Liver (tissue), 3 donors: ENCODE results near the gene SPTB.

ENCODE experiments used
- ATF3 ChIP-seq: IDR thresholded peaks from 2 replicates; pipeline ENCODE4 v1.6.1; 2016; ENCODE audit warnings: antibody characterized with exemption
- EGR1 ChIP-seq, 2 donors: IDR thresholded peaks; 2 replicates each; pipeline ENCODE4 v1.6.1; 2016 to 2018; ENCODE audit warnings: antibody characterized with exemption in 2 of 2, low read depth in 2 of 2
- FOXA2 ChIP-seq: IDR thresholded peaks from 2 replicates; pipeline ENCODE4 v1.6.1; 2016; ENCODE audit warnings: antibody characterized with exemption
- GABPA ChIP-seq, 2 donors: IDR thresholded peaks in 1 of 2; conservative IDR thresholded peaks in 1 of 2; 2 replicates each; pipeline ENCODE4 v1.6.1; 2016; ENCODE audit warnings: antibody characterized with exemption in 2 of 2, mild to moderate bottlenecking in 1 of 2, moderate library complexity in 1 of 2
- HNF4G ChIP-seq: IDR thresholded peaks from 2 replicates; pipeline ENCODE4 v1.6.1; 2016; ENCODE audit warnings: antibody characterized with exemption
- JUND ChIP-seq, 2 donors: IDR thresholded peaks; 2 replicates each; pipeline ENCODE4 v1.6.1; 2016; ENCODE audit warnings: antibody characterized with exemption in 2 of 2
- MAX ChIP-seq: IDR thresholded peaks from 2 replicates; pipeline ENCODE4 v1.6.1; 2016; ENCODE audit warnings: antibody characterized with exemption
- RAD21 ChIP-seq, 2 donors: IDR thresholded peaks; 2 replicates each; pipeline ENCODE4 v1.6.1; 2016; ENCODE audit warnings: antibody characterized with exemption in 2 of 2, mild to moderate bottlenecking in 2 of 2
- RXRA ChIP-seq, 2 donors: IDR thresholded peaks; 2 replicates each; pipeline ENCODE4 v1.6.1; 2017 to 2018; ENCODE audit warnings: antibody characterized with exemption in 2 of 2, mild to moderate bottlenecking in 1 of 2
- SP1 ChIP-seq: IDR thresholded peaks from 2 replicates; pipeline ENCODE4 v1.6.1; 2018; ENCODE audit warnings: antibody characterized with exemption, mild to moderate bottlenecking
- TAF1 ChIP-seq: conservative IDR thresholded peaks from 2 replicates; pipeline ENCODE4 v1.6.1; 2016; ENCODE audit warnings: antibody characterized with exemption, mild to moderate bottlenecking
- TF ChIP-seq, protein P1 (sequence below): fragments of 150-350 bp; IDR thresholded peaks from 2 replicates; pipeline ENCODE4 v1.5.1; 2017; ENCODE audit warnings: improper control_type of control experiment, low read depth, low read length; ENCODE audit not compliant: missing input control
- TF ChIP-seq, protein P2 (sequence below): IDR thresholded peaks from 2 replicates; pipeline ENCODE4 v1.6.1; 2016; ENCODE audit warnings: antibody characterized with exemption, mild to moderate bottlenecking
- donor health status: healthy.
- donor health status: healthy.

DNA sequence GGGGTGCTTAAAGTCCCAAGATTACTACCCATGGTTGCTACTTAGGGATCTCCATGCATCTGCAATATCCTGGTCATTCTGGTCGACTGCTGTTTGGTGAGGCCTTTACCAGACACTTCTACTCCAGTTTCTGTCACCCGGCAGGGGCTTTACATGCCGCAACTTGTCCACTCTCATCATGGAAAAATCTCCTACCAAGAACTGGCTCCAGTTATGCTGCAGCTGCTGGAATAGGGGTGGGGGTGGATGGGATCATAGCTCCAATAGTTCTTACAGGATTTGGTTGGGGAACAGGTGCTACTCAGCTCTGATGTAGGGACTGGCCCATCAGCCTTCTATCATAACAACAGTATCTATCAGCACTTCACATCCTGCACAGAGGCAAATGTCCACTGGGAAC is 51.6 kb downstream of the SPTB start:
- TF ChIP-seq, protein P1, sequence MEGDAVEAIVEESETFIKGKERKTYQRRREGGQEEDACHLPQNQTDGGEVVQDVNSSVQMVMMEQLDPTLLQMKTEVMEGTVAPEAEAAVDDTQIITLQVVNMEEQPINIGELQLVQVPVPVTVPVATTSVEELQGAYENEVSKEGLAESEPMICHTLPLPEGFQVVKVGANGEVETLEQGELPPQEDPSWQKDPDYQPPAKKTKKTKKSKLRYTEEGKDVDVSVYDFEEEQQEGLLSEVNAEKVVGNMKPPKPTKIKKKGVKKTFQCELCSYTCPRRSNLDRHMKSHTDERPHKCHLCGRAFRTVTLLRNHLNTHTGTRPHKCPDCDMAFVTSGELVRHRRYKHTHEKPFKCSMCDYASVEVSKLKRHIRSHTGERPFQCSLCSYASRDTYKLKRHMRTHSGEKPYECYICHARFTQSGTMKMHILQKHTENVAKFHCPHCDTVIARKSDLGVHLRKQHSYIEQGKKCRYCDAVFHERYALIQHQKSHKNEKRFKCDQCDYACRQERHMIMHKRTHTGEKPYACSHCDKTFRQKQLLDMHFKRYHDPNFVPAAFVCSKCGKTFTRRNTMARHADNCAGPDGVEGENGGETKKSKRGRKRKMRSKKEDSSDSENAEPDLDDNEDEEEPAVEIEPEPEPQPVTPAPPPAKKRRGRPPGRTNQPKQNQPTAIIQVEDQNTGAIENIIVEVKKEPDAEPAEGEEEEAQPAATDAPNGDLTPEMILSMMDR, result no peak
- TF ChIP-seq, protein P2, sequence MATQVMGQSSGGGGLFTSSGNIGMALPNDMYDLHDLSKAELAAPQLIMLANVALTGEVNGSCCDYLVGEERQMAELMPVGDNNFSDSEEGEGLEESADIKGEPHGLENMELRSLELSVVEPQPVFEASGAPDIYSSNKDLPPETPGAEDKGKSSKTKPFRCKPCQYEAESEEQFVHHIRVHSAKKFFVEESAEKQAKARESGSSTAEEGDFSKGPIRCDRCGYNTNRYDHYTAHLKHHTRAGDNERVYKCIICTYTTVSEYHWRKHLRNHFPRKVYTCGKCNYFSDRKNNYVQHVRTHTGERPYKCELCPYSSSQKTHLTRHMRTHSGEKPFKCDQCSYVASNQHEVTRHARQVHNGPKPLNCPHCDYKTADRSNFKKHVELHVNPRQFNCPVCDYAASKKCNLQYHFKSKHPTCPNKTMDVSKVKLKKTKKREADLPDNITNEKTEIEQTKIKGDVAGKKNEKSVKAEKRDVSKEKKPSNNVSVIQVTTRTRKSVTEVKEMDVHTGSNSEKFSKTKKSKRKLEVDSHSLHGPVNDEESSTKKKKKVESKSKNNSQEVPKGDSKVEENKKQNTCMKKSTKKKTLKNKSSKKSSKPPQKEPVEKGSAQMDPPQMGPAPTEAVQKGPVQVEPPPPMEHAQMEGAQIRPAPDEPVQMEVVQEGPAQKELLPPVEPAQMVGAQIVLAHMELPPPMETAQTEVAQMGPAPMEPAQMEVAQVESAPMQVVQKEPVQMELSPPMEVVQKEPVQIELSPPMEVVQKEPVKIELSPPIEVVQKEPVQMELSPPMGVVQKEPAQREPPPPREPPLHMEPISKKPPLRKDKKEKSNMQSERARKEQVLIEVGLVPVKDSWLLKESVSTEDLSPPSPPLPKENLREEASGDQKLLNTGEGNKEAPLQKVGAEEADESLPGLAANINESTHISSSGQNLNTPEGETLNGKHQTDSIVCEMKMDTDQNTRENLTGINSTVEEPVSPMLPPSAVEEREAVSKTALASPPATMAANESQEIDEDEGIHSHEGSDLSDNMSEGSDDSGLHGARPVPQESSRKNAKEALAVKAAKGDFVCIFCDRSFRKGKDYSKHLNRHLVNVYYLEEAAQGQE, result no peak
- TF ChIP-seq EGR1 (IDR thresholded peaks at IDR 0.05; ENCODE audit: low read depth in 2 of 2), result no peak
- TF ChIP-seq MAX, result no peak
- TF ChIP-seq GABPA (IDR thresholded peaks at IDR 0.05 in 1 of 2, conservative IDR thresholded peaks at IDR 0.05 in 1 of 2), result no peak
- no peak for TF ChIP-seq FOXA2
- no peak for TF ChIP-seq RAD21 (IDR thresholded peaks at IDR 0.05)
- no peak for TF ChIP-seq RXRA (IDR thresholded peaks at IDR 0.05)
- no peak for TF ChIP-seq SP1
- TF ChIP-seq ATF3, result no peak
- no peak for TF ChIP-seq HNF4G
- TF ChIP-seq JUND (IDR thresholded peaks at IDR 0.05), result no peak
- no peak for TF ChIP-seq TAF1
